OCI-M1 (cell line): Measurements from ENCODE around the gene CTU2.

Source experiments
- DNase-seq: peaks from one replicate; lab custom pipeline; 2025; lab: John Stamatoyannopoulos, UW

CTU2 gene

GRCh38 chr16:88730632-88731607, 24.6 kb downstream of the CTU2 start:
- no peak for DNase-seq

GRCh38 chr16:88731699-88732098, 25.4 kb downstream of the CTU2 start:
- no peak for DNase-seq

GRCh38 chr16:88732172-88732960, 26.1 kb downstream of the CTU2 start:
- no peak for DNase-seq

- no peak for DNase-seq
Measured at GRCh38 chr16:88732961-88733294, 26.6 kb downstream of the CTU2 start.

GRCh38 chr16:88733630-88734360, 27.5 kb downstream of the CTU2 start:
- DNase-seq, result no peak

GRCh38 chr16:88734361-88734728, 28.0 kb downstream of the CTU2 start:
- no peak for DNase-seq

- DNase-seq, result no peak
Measured at GRCh38 chr16:88735121-88735520, 28.8 kb downstream of the CTU2 start.

- no peak for DNase-seq
Measured at GRCh38 chr16:88735616-88736015, 29.3 kb downstream of the CTU2 start.

GRCh38 chr16:88736088-88736487, 29.8 kb downstream of the CTU2 start:
- no peak for DNase-seq

- DNase-seq, result no peak
Measured at GRCh38 chr16:88736496-88736895, 30.2 kb downstream of the CTU2 start.

GRCh38 chr16:88737298-88738150, 31.2 kb downstream of the CTU2 start:
- DNase-seq, result peak; percentile 44

- DNase-seq, result no peak
Measured at GRCh38 chr16:88738151-88739084, 32.1 kb downstream of the CTU2 start.

- DNase-seq, result no peak
Measured at GRCh38 chr16:88739139-88739976, 33.1 kb downstream of the CTU2 start.

- no peak for DNase-seq
Measured at GRCh38 chr16:88739977-88740726, 33.8 kb downstream of the CTU2 start.

GRCh38 chr16:88740727-88741055, 34.4 kb downstream of the CTU2 start:
- no peak for DNase-seq

- DNase-seq, result no peak
Measured at GRCh38 chr16:88741368-88741767, 35.1 kb downstream of the CTU2 start.

GRCh38 chr16:88742896-88743605, 36.7 kb downstream of the CTU2 start:
- no peak for DNase-seq
